K562 (cell line): Measurements from ENCODE around the gene KNTC1. TPM values are rescaled to one million over a fixed set of nuclear protein-coding genes. Genes with fewer than 3 reads are reported as not detected.
A peak's percentile ranks its signal among the peaks of the same experiment; 100 is the strongest.

Source experiments
- ATF2 ChIP-seq: sonication (generic); formaldehyde crosslinking; IDR thresholded peaks from 2 replicates; pipeline ENCODE4 v1.8.1; 2022; ENCODE audit warnings: missing genetic modification reagents
- BRD9 ChIP-seq: fragments of 450-650 bp; IDR thresholded peaks from 2 replicates; pipeline ENCODE4 v1.6.1; 2018; ENCODE audit warnings: low read depth; ENCODE audit not compliant: partially characterized antibody
- CHAMP1 ChIP-seq: fragments of 450-650 bp; IDR thresholded peaks from 2 replicates; pipeline ENCODE4 v1.6.1; 2016; ENCODE audit warnings: mild to moderate bottlenecking
- EP400 ChIP-seq: fragments of 450-650 bp; IDR thresholded peaks from 2 replicates; pipeline ENCODE4 v1.6.1; 2017; ENCODE audit warnings: antibody characterized with exemption, mild to moderate bottlenecking, moderate library complexity
- ETV5 ChIP-seq: sonication (generic); formaldehyde crosslinking; IDR thresholded peaks from 2 replicates; pipeline ENCODE4 v1.4.0; 2020; ENCODE audit warnings: low read depth, mild to moderate bottlenecking, missing genetic modification reagents
- GATAD2B ChIP-seq: fragments of 450-650 bp; IDR thresholded peaks from 2 replicates; pipeline ENCODE4 v1.6.1; 2017; ENCODE audit warnings: mild to moderate bottlenecking, borderline replicate concordance
- HMGN3 ChIP-seq: IDR thresholded peaks from 2 replicates; pipeline ENCODE4 v1.6.1; 2011; ENCODE audit warnings: borderline replicate concordance, low read depth, mild to moderate bottlenecking, mixed read lengths, low read length; ENCODE audit not compliant: insufficient read length; ENCODE audit errors: extremely low read depth
- KDM5B ChIP-seq: fragments of 200-600 bp; sonication (generic); IDR thresholded peaks from 2 replicates; pipeline ENCODE4 v1.6.1; 2012; ENCODE audit warnings: low read depth, mild to moderate bottlenecking, moderate library complexity, low read length, control low read depth, inconsistent platforms; ENCODE audit not compliant: insufficient replicate concordance
- RBBP5 ChIP-seq: fragments of 200-600 bp; sonication (generic); IDR thresholded peaks from 2 replicates; pipeline ENCODE4 v1.6.1; 2012; ENCODE audit warnings: borderline replicate concordance, mild to moderate bottlenecking, low read length, control low read depth, inconsistent platforms; ENCODE audit not compliant: insufficient read depth, poor library complexity, severe bottlenecking
- RBM25 ChIP-seq: fragments of 200-400 bp; formaldehyde crosslinking; IDR thresholded peaks from 2 replicates; pipeline ENCODE4 v1.6.1; 2018; ENCODE audit warnings: low read length, low read depth, moderate library complexity; ENCODE audit not compliant: severe bottlenecking
- TEAD1 ChIP-seq, 2 experiments: fragments of 450-650 bp in 1 of 2; sonication (generic) in 1 of 2; formaldehyde crosslinking; IDR thresholded peaks; 2 replicates each; pipeline versions ENCODE4 v1.4.0 to v1.8.0; 2020 to 2022; ENCODE audit warnings: mild to moderate bottlenecking in 2 of 2, missing genetic modification reagents in 1 of 2
- USF2 ChIP-seq: sonication (generic); formaldehyde crosslinking; IDR thresholded peaks from 2 replicates; pipeline ENCODE4 v1.5.0; 2020; ENCODE audit warnings: missing genetic modification reagents
- ZBTB11 ChIP-seq, 3 experiments: fragments of 200-800 bp in 1 of 3; fragments of 250-450 bp in 1 of 3; fragments of 450-650 bp in 1 of 3; sonication (Bioruptor Pico) in 1 of 3; sonication (Bioruptor generic) in 1 of 3; formaldehyde crosslinking in 1 of 3; IDR thresholded peaks; 2 replicates each; pipeline versions ENCODE4 v1.6.1 to v1.8.0; 2016 to 2022; ENCODE audit warnings: mild to moderate bottlenecking in 2 of 3, missing genetic modification characterization in 2 of 3, missing compliant biosample characterization in 1 of 3, moderate library complexity in 1 of 3
- ZNF395 ChIP-seq: fragments of 200-800 bp; sonication (Bioruptor generic); IDR thresholded peaks from 2 replicates; pipeline ENCODE4 v1.6.1; 2017; ENCODE audit warnings: missing genetic modification characterization, missing compliant biosample characterization
- polyA plus RNA-seq, 8 experiments: library from polyadenylated mRNA; depleted of rRNA in 4 of 8; stranded (reverse) in 5 of 8; unstranded in 3 of 8; fragments of >200 nt; fragmentation: Nextera tagmentation in 2 of 8; fragmentation: Illumina TruSeq in 1 of 8; extraction: Ambion mirVana in 2 of 8; extraction: Trizol in 1 of 8; gene quantifications; 2 replicates each; pipeline versions ENCODE4 v1.2.1 to v1.2.3, GENCODE V29; 2011 to 2014; ENCODE audit warnings: inconsistent platforms in 1 of 8, missing spikeins in 1 of 8
- total RNA-seq, 7 experiments: library from RNA; depleted of rRNA in 6 of 7; stranded (reverse); fragments of >200 nt in 6 of 7; fragmentation: Illumina TruSeq in 2 of 7; extraction: Trizol in 2 of 7; gene quantifications; 2 replicates each; pipeline versions ENCODE4 v1.2.1 to v1.2.3, GENCODE V29; 2011 to 2021; ENCODE audit warnings: low replicate concordance in 1 of 7

KNTC1 gene
- total and polyA plus RNA-seq, 9 of the 15 experiments (the other 6 are each of a cell fraction or from before 2014, with no cell fraction given): 38.9 to 135 (median 99.6) TPM

- peak; percentile 67 for TF ChIP-seq EP400
- TF ChIP-seq KDM5B: peak; percentile 80
- peak; percentile 64; the same call in 1 of the 2 replicates for TF ChIP-seq ZNF395 (CRISPR knock-in tag)
- TF ChIP-seq ETV5 (CRISPR knock-in tag): peak; percentile 57
- peak; percentile 27; the same call in 1 of the 2 replicates for TF ChIP-seq USF2 (CRISPR knock-in tag)
- peak; percentile 68 for TF ChIP-seq RBBP5
- TF ChIP-seq BRD9: peak; percentile 13
- TF ChIP-seq ATF2 (CRISPR knock-in tag): no peak
- no peak for TF ChIP-seq CHAMP1
- peak; percentile 71 for TF ChIP-seq HMGN3
- peak in 1 of 2 experiments; percentile 96; a peak in 3 of 4 replicates for TF ChIP-seq TEAD1 (CRISPR knock-in tag; IDR thresholded peaks at IDR 0.05)
- no peak for TF ChIP-seq RBM25
- peak in 1 of 3 experiments; percentile 90; a peak in 2 of 6 replicates for TF ChIP-seq ZBTB11 (CRISPR knock-in tag; IDR thresholded peaks at IDR 0.05)
- TF ChIP-seq GATAD2B: no peak
These were observed 26.2 kb upstream of the KNTC1 start, which contains the start of gene ZCCHC8 (continued) for GRCh38 chr12:122500685-122501488.
